Adrenal gland (tissue), 5 donors: Measurements from ENCODE around the gene KIF26B.

ENCODE experiments used
- CTCF ChIP-seq, 6 experiments: fragments of 450-650 bp in 4 of 6; fragments of 200-600 bp in 2 of 6; sonication (generic) in 1 of 6; IDR thresholded peaks; 1 replicate in 5 of 6; 2 replicates in 1 of 6; pipeline versions ENCODE4 v1.5.1 to v1.8.0; 2016 to 2021; ENCODE audit warnings: antibody characterized with exemption in 6 of 6, mild to moderate bottlenecking in 2 of 6, moderate library complexity in 1 of 6
- POLR2A ChIP-seq, 2 donors: fragments of 450-650 bp; IDR thresholded peaks; one replicate each; pipeline ENCODE4 v1.6.1; 2017; ENCODE audit warnings: antibody characterized with exemption in 2 of 2, mild to moderate bottlenecking in 2 of 2, moderate library complexity in 1 of 2
- donor health status: DM: no; HTN: no; CAD: no.

- TF ChIP-seq CTCF (IDR thresholded peaks at IDR 0.05) (no peak), POLR2A (IDR thresholded peaks at IDR 0.05) (no peak)
These were observed 26.4 kb downstream of the KIF26B start for GRCh38 chr1:245181158-245181517.
